ENCODE measurements around the gene TNNT2. TPM values are rescaled to one million over a fixed set of nuclear protein-coding genes. Genes with fewer than 3 reads are reported as not detected.

TNNT2 gene
- total and polyA plus RNA-seq, 2 donors (not counting 1 experiment from before 2014, with no cell fraction given) = not detected

DNA sequence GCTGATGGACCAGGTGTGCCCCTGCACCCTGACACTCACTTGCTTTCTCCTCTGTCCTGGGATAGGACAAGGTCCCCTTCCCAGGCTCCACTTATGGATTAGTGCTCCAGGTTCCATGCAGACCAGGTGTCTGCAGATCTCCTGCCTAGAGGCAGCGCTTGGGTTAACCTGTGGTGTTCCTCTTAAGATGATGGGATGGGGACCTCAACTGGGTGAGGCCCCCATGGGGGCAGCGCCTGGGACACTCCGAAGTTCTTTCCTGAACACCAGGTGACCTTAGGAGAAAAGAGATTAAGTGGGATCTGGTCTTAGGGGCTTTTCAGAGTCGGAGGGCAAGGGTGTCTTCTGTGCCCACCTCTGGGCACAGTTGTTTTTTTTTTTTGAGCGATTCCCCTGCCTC, 21.2 kb downstream of the TNNT2 start:
- 92% methylated on average over 4 of the region's 5 CpGs for WGBS (ENCODE audit: insufficient coverage)
- no peak overlapping the region for H3K4me2 ChIP-seq (replicated peaks; ENCODE audit: low read depth, low read length, poor library complexity, severe bottlenecking)
- ATAC-seq (ENCODE audit: low read depth) = no peak
- POLR2A ChIA-PET = no interaction called here
- no peak for DNase-seq
- intact Hi-C loops (cut with micrococcal nuclease) = no loop called here
- no peak overlapping the region for H2AFZ ChIP-seq (ENCODE audit: insufficient read depth, low read depth, low read length, poor library complexity, severe bottlenecking)
- Mint-ChIP-seq H3K27ac (no peak overlapping the region), H3K9me3 (ENCODE audit: insufficient read depth) (no peaks in the 10 kb centered on the region), H3K27me3 (peaks cover 14% of the 10 kb centered on the region), H3K4me3 (no peak overlapping the region), H3K4me1 (no peaks in the 10 kb centered on the region)
- TF ChIP-seq, protein P1, sequence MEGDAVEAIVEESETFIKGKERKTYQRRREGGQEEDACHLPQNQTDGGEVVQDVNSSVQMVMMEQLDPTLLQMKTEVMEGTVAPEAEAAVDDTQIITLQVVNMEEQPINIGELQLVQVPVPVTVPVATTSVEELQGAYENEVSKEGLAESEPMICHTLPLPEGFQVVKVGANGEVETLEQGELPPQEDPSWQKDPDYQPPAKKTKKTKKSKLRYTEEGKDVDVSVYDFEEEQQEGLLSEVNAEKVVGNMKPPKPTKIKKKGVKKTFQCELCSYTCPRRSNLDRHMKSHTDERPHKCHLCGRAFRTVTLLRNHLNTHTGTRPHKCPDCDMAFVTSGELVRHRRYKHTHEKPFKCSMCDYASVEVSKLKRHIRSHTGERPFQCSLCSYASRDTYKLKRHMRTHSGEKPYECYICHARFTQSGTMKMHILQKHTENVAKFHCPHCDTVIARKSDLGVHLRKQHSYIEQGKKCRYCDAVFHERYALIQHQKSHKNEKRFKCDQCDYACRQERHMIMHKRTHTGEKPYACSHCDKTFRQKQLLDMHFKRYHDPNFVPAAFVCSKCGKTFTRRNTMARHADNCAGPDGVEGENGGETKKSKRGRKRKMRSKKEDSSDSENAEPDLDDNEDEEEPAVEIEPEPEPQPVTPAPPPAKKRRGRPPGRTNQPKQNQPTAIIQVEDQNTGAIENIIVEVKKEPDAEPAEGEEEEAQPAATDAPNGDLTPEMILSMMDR (IDR thresholded peaks at IDR 0.05) = no peak
- TF ChIP-seq EZH2 (IDR thresholded peaks at IDR 0.05; ENCODE audit: borderline replicate concordance, insufficient read depth, low read depth, low read length, poor library complexity, severe bottlenecking) = no peak
- H3K27ac ChIP-seq (ENCODE audit: low read length in 2 of 2) = no peak overlapping the region
- no peak overlapping the region for H3K4me3 ChIP-seq (ENCODE audit: control extremely low read depth in 1 of 5, extremely low read depth in 1 of 5, insufficient read depth in 1 of 5, low read depth in 2 of 5, low read length in 4 of 5)
- no peaks in the 10 kb centered on the region for H3K4me1 ChIP-seq (ENCODE audit: control insufficient read depth in 2 of 2, insufficient read depth in 2 of 2, low read length in 2 of 2)
- H4K20me1 ChIP-seq (ENCODE audit: control insufficient read depth, insufficient read depth, low read length, poor library complexity, severe bottlenecking) = no peaks in the 10 kb centered on the region
- CTCF ChIA-PET = no interaction called here
- no peaks in the 10 kb centered on the region for H3K9me3 ChIP-seq (ENCODE audit: control extremely low read depth in 1 of 3, control insufficient read depth in 2 of 3, insufficient read depth in 1 of 3, low read length in 2 of 3)
- no peaks in the 10 kb centered on the region for H3K79me2 ChIP-seq (ENCODE audit: control insufficient read depth, insufficient read depth, low read length)
- H3K27me3 ChIP-seq (replicated peaks in 1 of 4; ENCODE audit: control extremely low read depth in 1 of 4, control insufficient read depth in 3 of 4, insufficient read depth in 4 of 4, low read length in 3 of 4) = peaks cover 0 to 4% (median 0%) of the 10 kb centered on the region in 4 experiments
- no peak overlapping the region for H3K9ac ChIP-seq (ENCODE audit: low read length)
- H3K36me3 ChIP-seq (replicated peaks in 1 of 2; ENCODE audit: control extremely low read depth in 1 of 2, control insufficient read depth in 1 of 2, extremely low read depth in 1 of 2, insufficient read depth in 2 of 2, low read length in 1 of 2) = no peaks in the 10 kb centered on the region

DNA sequence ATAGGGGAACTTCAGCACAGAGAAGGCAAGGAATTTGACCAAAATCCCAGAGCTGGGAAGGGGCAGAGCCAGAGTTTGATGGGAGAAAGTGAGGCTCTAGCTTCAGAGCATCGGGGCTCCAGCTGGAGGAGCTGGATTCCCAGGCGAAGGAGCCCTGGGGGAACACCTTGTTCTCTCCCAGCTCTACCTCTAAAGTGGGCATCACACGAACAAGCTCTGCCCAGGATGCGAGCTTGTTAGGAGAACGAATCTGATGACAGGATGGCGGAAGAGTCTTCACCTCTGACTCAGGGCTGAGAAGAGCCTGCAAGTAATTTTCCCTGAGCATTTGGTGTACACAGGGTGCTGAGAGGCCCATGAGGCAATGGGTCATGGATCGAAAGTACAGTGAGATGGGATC, 22.0 kb downstream of the TNNT2 start:
- 86% methylated on average over 7 of the region's 7 CpGs for WGBS (ENCODE audit: insufficient coverage)
- H3K27ac ChIP-seq (ENCODE audit: low read length in 2 of 2) = no peak overlapping the region
- H3K27ac Mint-ChIP-seq = no peak overlapping the region
- no peak overlapping the region for H2AFZ ChIP-seq (ENCODE audit: insufficient read depth, low read depth, low read length, poor library complexity, severe bottlenecking)
- no peaks in the 10 kb centered on the region for H4K20me1 ChIP-seq (ENCODE audit: control insufficient read depth, insufficient read depth, low read length, poor library complexity, severe bottlenecking)
- TF ChIP-seq, protein P1 (IDR thresholded peaks at IDR 0.05) = no peak
- TF ChIP-seq EZH2 (IDR thresholded peaks at IDR 0.05; ENCODE audit: borderline replicate concordance, insufficient read depth, low read depth, low read length, poor library complexity, severe bottlenecking) = no peak
- peaks cover 17% of the 10 kb centered on the region for H3K27me3 Mint-ChIP-seq
- intact Hi-C loops (cut with micrococcal nuclease) = no loop called here
- DNase-seq (no peak), ATAC-seq (ENCODE audit: low read depth) (no peak)
- ChIA-PET CTCF (no interaction called here), POLR2A (no interaction called here)
- no peak overlapping the region for H3K4me3 Mint-ChIP-seq
- no peak overlapping the region for H3K4me2 ChIP-seq (replicated peaks; ENCODE audit: low read depth, low read length, poor library complexity, severe bottlenecking)
- H3K27me3 ChIP-seq (replicated peaks in 1 of 4; ENCODE audit: control extremely low read depth in 1 of 4, control insufficient read depth in 3 of 4, insufficient read depth in 4 of 4, low read length in 3 of 4) = peaks cover 0 to 4% (median 0%) of the 10 kb centered on the region in 4 experiments
- H3K79me2 ChIP-seq (ENCODE audit: control insufficient read depth, insufficient read depth, low read length) = no peaks in the 10 kb centered on the region
- H3K9me3 Mint-ChIP-seq (ENCODE audit: insufficient read depth) = no peaks in the 10 kb centered on the region
- H3K9me3 ChIP-seq (ENCODE audit: control extremely low read depth in 1 of 3, control insufficient read depth in 2 of 3, insufficient read depth in 1 of 3, low read length in 2 of 3) = no peaks in the 10 kb centered on the region
- H3K4me3 ChIP-seq (ENCODE audit: control extremely low read depth in 1 of 5, extremely low read depth in 1 of 5, insufficient read depth in 1 of 5, low read depth in 2 of 5, low read length in 4 of 5) = no peak overlapping the region
- no peaks in the 10 kb centered on the region for H3K4me1 Mint-ChIP-seq
- H3K36me3 ChIP-seq (replicated peaks in 1 of 2; ENCODE audit: control extremely low read depth in 1 of 2, control insufficient read depth in 1 of 2, extremely low read depth in 1 of 2, insufficient read depth in 2 of 2, low read length in 1 of 2) = no peaks in the 10 kb centered on the region
- H3K9ac ChIP-seq (ENCODE audit: low read length) = no peak overlapping the region
- H3K4me1 ChIP-seq (ENCODE audit: control insufficient read depth in 2 of 2, insufficient read depth in 2 of 2, low read length in 2 of 2) = no peaks in the 10 kb centered on the region

All from B cell (primary cell).